CD1c-positive myeloid dendritic cell (primary cell): Measurements from ENCODE around the gene SLC52A1.
"Not testable (repeated sequence)": the region's sequence is repeated elsewhere in the genome, so short reads cannot be mapped to it uniquely, and the experiment has no call there.

Experiments
- DNase-seq: peaks from one replicate; pipeline ENCODE4 v3.0.0-alpha.2; 2016; ENCODE audit errors: extremely low spot score

The SLC52A1 gene

GRCh38 chr17:5035315-5035714, at the start of gene SLC52A1:
TSS of gene SLC52A1 (minus strand) at chr17:5035426. CDS start at chr17:5034606, 820 bp downstream.
- no peak for DNase-seq

GRCh38 chr17:5080591-5080990, 45.4 kb upstream of the SLC52A1 start:
- DNase-seq: no peak

GRCh38 chr17:5078106-5079028, 43.1 kb upstream of the SLC52A1 start, which contains the start of gene ZFP3:
TSS of gene ZFP3 (plus strand) at chr17:5078467. CDS start at chr17:5091505, 13,038 bp downstream.
- peak; percentile 87 for DNase-seq

GRCh38 chr17:5077781-5078105, 42.5 kb upstream of the SLC52A1 start:
- DNase-seq: no peak

GRCh38 chr17:5077275-5077674, 42.0 kb upstream of the SLC52A1 start:
- not testable (repeated sequence) for DNase-seq

GRCh38 chr17:5075472-5075871, 40.2 kb upstream of the SLC52A1 start:
- DNase-seq: not testable (repeated sequence)

GRCh38 chr17:5069724-5070123, 34.5 kb upstream of the SLC52A1 start:
- DNase-seq: no peak

GRCh38 chr17:5068236-5068635, 33.0 kb upstream of the SLC52A1 start:
- no peak for DNase-seq

- DNase-seq: no peak
Observed at GRCh38 chr17:5065227-5065744, 30.1 kb upstream of the SLC52A1 start.

- DNase-seq: no peak
Observed at GRCh38 chr17:5055543-5055942, 20.3 kb upstream of the SLC52A1 start.

- DNase-seq: no peak
Observed at GRCh38 chr17:5050278-5050677, 15.1 kb upstream of the SLC52A1 start.

- DNase-seq: peak; percentile 28
Observed at GRCh38 chr17:5049314-5049841, 14.2 kb upstream of the SLC52A1 start.

GRCh38 chr17:5047446-5047845, 12.2 kb upstream of the SLC52A1 start:
- no peak for DNase-seq

- no peak for DNase-seq
Observed at GRCh38 chr17:5045496-5045895, 10.3 kb upstream of the SLC52A1 start.

GRCh38 chr17:5044630-5045029, 9.4 kb upstream of the SLC52A1 start:
- DNase-seq: no peak

GRCh38 chr17:5043524-5043923, 8.3 kb upstream of the SLC52A1 start:
- DNase-seq: no peak

GRCh38 chr17:5042157-5043022, 7.2 kb upstream of the SLC52A1 start:
- no peak for DNase-seq

- DNase-seq: no peak
Observed at GRCh38 chr17:5034651-5035050, 575 bp downstream of the SLC52A1 start.

GRCh38 chr17:5034063-5034462, 1.2 kb downstream of the SLC52A1 start:
- DNase-seq: no peak

GRCh38 chr17:5033352-5034015, 1.7 kb downstream of the SLC52A1 start:
- no peak for DNase-seq

GRCh38 chr17:5032865-5033264, 2.4 kb downstream of the SLC52A1 start:
- no peak for DNase-seq
